ENCODE measurements around the gene TGFA.

DNA sequence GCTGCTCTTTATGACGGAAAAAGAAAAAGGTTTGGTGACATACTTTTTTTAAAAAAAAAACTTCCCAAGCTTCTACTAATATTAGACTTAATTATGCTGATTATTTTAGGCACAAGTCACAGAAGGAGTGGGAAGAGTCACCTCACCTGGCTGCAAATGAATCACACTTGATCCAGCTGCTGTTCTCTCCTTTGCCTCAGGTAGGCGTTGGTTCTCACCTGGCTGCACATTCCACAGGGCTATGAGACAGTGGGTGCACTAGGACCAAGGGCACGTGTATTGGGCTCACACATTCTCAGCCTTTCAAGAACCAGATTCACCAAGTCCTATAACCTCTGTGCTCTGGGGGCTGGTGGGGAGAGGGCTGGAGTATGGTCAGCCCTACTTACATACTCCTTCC is 93.3 kb downstream of the TGFA start:
- no peak for TF ChIP-seq TAF1 (IDR thresholded peaks at IDR 0.05; ENCODE audit: borderline replicate concordance, insufficient read depth, low read length)
- TF ChIP-seq, protein P1, sequence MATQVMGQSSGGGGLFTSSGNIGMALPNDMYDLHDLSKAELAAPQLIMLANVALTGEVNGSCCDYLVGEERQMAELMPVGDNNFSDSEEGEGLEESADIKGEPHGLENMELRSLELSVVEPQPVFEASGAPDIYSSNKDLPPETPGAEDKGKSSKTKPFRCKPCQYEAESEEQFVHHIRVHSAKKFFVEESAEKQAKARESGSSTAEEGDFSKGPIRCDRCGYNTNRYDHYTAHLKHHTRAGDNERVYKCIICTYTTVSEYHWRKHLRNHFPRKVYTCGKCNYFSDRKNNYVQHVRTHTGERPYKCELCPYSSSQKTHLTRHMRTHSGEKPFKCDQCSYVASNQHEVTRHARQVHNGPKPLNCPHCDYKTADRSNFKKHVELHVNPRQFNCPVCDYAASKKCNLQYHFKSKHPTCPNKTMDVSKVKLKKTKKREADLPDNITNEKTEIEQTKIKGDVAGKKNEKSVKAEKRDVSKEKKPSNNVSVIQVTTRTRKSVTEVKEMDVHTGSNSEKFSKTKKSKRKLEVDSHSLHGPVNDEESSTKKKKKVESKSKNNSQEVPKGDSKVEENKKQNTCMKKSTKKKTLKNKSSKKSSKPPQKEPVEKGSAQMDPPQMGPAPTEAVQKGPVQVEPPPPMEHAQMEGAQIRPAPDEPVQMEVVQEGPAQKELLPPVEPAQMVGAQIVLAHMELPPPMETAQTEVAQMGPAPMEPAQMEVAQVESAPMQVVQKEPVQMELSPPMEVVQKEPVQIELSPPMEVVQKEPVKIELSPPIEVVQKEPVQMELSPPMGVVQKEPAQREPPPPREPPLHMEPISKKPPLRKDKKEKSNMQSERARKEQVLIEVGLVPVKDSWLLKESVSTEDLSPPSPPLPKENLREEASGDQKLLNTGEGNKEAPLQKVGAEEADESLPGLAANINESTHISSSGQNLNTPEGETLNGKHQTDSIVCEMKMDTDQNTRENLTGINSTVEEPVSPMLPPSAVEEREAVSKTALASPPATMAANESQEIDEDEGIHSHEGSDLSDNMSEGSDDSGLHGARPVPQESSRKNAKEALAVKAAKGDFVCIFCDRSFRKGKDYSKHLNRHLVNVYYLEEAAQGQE (IDR thresholded peaks at IDR 0.05; ENCODE audit: insufficient read depth in 1 of 2, low read depth in 2 of 2, low read length in 2 of 2), result no peak

Measured in PFSK-1 (cell line).